Measurements from ENCODE around the gene FLT4.

Gene FLT4

GRCh38 chr5:180668835-180669596 lies 19.6 kb upstream of the FLT4 start:
- TF ChIP-seq MAX (IDR thresholded peaks at IDR 0.05) (no peak), REST (IDR thresholded peaks at IDR 0.05; ENCODE audit: low read depth) (no peak), NFIC (IDR thresholded peaks at IDR 0.05) (no peak), TEAD4 (IDR thresholded peaks at IDR 0.05) (no peak), FOXM1 (IDR thresholded peaks at IDR 0.05; ENCODE audit: borderline replicate concordance, low read depth) (no peak), TCF12 (IDR thresholded peaks at IDR 0.05; ENCODE audit: low read depth) (no peak), EP300 (IDR thresholded peaks at IDR 0.05; ENCODE audit: borderline replicate concordance) (no peak), CREB1 (IDR thresholded peaks at IDR 0.05; ENCODE audit: low read depth) (no peak), TAF1 (IDR thresholded peaks at IDR 0.05; ENCODE audit: low read depth) (no peak), USF1 (IDR thresholded peaks at IDR 0.05) (no peak), RAD21 (IDR thresholded peaks at IDR 0.05; ENCODE audit: low read depth) (no peak), EGR1 (IDR thresholded peaks at IDR 0.05) (no peak), ZBTB7A (IDR thresholded peaks at IDR 0.05; ENCODE audit: low read depth) (no peak), CEBPB (IDR thresholded peaks at IDR 0.05) (no peak), YY1 (IDR thresholded peaks at IDR 0.05; ENCODE audit: low read depth) (no peak)

GRCh38 chr5:180666812-180667211 lies 17.4 kb upstream of the FLT4 start:
- TF ChIP-seq REST (IDR thresholded peaks at IDR 0.05; ENCODE audit: low read depth): no peak
- no peak for TF ChIP-seq FOXM1 (IDR thresholded peaks at IDR 0.05; ENCODE audit: borderline replicate concordance, low read depth)
- no peak for TF ChIP-seq TCF12 (IDR thresholded peaks at IDR 0.05; ENCODE audit: low read depth)
- no peak for TF ChIP-seq NFIC (IDR thresholded peaks at IDR 0.05)
- no peak for TF ChIP-seq USF1 (IDR thresholded peaks at IDR 0.05)
- TF ChIP-seq MAX (IDR thresholded peaks at IDR 0.05): no peak

- TF ChIP-seq USF1 (IDR thresholded peaks at IDR 0.05): no peak
- no peak for TF ChIP-seq CEBPB (IDR thresholded peaks at IDR 0.05)
- no peak for TF ChIP-seq ZBTB7A (IDR thresholded peaks at IDR 0.05; ENCODE audit: low read depth)
- no peak for TF ChIP-seq FOXM1 (IDR thresholded peaks at IDR 0.05; ENCODE audit: borderline replicate concordance, low read depth)
- TF ChIP-seq TAF1 (IDR thresholded peaks at IDR 0.05; ENCODE audit: low read depth): no peak
- no peak for TF ChIP-seq TCF12 (IDR thresholded peaks at IDR 0.05; ENCODE audit: low read depth)
- no peak for TF ChIP-seq RAD21 (IDR thresholded peaks at IDR 0.05; ENCODE audit: low read depth)
- TF ChIP-seq EGR1 (IDR thresholded peaks at IDR 0.05): no peak
- no peak for TF ChIP-seq TEAD4 (IDR thresholded peaks at IDR 0.05)
- TF ChIP-seq EP300 (IDR thresholded peaks at IDR 0.05; ENCODE audit: borderline replicate concordance): no peak
- TF ChIP-seq MAX (IDR thresholded peaks at IDR 0.05): no peak
- TF ChIP-seq REST (IDR thresholded peaks at IDR 0.05; ENCODE audit: low read depth): no peak
- TF ChIP-seq YY1 (IDR thresholded peaks at IDR 0.05; ENCODE audit: low read depth): no peak
- no peak for TF ChIP-seq CREB1 (IDR thresholded peaks at IDR 0.05; ENCODE audit: low read depth)
- no peak for TF ChIP-seq NFIC (IDR thresholded peaks at IDR 0.05)
Measured at GRCh38 chr5:180665682-180666404, 16.4 kb upstream of the FLT4 start.

Measured in Ishikawa (cell line).